ENCODE data around the gene FRMD5.

DNA sequence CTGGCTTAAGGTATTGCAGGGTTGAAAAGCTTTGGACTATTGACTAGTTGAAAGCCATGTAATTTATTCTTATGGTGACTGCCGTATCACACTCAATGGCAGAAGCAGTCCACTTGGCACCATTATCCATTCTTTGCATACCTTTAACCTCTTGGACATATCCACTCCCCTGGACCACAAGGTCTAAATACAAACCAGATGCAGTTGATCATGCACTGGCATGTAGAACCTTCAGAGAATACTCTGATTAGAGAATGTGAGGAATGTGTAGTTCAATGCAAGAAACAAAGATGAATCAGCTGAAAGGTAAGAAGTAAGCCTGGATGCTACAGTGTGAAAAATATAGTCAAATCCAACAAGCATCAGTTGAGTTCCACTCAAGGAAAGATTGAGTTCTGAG lies 93.1 kb downstream of the FRMD5 start:
- TF ChIP-seq, protein P1, sequence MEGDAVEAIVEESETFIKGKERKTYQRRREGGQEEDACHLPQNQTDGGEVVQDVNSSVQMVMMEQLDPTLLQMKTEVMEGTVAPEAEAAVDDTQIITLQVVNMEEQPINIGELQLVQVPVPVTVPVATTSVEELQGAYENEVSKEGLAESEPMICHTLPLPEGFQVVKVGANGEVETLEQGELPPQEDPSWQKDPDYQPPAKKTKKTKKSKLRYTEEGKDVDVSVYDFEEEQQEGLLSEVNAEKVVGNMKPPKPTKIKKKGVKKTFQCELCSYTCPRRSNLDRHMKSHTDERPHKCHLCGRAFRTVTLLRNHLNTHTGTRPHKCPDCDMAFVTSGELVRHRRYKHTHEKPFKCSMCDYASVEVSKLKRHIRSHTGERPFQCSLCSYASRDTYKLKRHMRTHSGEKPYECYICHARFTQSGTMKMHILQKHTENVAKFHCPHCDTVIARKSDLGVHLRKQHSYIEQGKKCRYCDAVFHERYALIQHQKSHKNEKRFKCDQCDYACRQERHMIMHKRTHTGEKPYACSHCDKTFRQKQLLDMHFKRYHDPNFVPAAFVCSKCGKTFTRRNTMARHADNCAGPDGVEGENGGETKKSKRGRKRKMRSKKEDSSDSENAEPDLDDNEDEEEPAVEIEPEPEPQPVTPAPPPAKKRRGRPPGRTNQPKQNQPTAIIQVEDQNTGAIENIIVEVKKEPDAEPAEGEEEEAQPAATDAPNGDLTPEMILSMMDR (conservative IDR thresholded peaks at IDR 0.05 in 1 of 2, IDR thresholded peaks at IDR 0.05 in 1 of 2; ENCODE audit: low read depth in 1 of 2, low read length in 2 of 2) = no peak
- no peak for TF ChIP-seq EZH2 (IDR thresholded peaks at IDR 0.05; ENCODE audit: low read length, missing control alignments)

All from fibroblast of lung (primary cell).